Activated naive CD4-positive, alpha-beta T cell (primary cell): ENCODE results near the gene HSP90AB1.

Experiments used
- DNase-seq, 4 experiments: peaks; one replicate each; lab custom pipeline; 2025; lab: John Stamatoyannopoulos, UW

Gene HSP90AB1

DNA sequence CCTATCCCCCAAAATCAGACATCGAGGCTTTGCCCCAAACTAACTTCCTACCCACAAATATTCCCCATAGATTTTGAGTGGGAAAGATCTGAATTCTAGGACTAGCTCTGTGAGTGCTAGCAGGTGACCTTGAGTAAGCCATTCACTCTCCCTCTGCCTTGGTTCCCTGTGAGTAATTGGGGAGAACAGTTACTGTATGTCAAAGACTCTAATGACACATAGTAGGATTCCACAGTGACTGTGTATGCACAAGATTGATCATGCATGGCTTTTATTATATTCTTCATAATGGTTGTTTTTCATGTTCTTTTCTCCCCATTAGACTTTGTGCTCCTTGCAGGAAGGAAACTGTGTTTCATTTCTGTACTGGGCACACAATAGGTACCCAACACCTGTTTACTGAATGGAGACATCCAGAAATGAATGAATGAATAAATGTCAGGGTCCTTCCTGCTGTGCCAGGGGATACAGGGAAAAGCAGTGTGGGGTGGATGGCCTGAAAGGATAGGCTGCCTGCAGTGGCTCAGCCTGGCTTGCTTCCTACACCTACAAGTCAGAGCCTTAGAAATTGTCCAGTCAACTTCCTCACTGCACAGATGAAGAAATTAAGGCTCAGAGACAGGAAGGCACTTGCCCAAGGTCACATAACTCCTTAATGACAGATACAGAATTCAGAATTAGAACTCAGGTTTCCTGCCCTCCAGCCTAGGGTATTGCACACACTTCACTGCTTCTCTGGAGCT lies 22.4 kb downstream of the HSP90AB1 start:
- DNase-seq, result no peak

DNA sequence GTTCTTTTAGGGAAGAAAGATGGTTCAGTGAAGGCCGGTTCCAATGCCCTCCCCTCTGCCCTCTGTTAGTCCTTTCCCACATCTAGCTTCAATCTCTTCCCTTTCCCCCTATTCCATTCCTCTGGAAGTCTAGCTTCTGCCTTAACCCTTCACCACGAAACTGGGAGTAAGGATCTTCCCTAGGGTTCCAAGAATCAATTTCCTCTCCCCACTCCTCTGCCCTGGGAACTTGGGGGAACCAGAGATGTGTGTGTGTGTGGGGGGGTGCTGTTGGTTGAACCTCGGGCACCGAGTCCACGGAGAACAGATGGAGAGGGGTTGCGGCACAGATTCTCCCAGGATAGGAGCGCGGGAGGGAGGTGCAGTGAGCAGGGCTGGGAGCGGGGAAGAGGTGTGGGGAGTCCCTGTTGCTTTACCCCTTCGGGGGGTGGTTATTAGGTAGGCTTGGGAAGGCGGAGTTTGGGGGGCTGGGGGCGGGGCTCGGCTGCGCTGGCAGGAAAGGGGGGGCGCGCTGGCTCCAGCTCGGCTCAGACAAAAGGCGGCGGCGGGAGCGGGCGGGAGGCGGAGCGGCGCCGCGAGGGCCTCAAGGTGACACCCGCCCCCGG lies 23.1 kb downstream of the HSP90AB1 start, which contains the start of gene TMEM151B:
Gene TMEM151B (plus strand): TSS at position 530 of the 605 bp plus-strand sequence. CDS start 293 bp downstream, outside the sequence.
- DNase-seq, result no peak

- DNase-seq, result no peak
Observed at GRCh38 chr6:44270526-44271405, 23.9 kb downstream of the HSP90AB1 start.

GRCh38 chr6:44271406-44271723 lies 24.5 kb downstream of the HSP90AB1 start:
- DNase-seq, result no peak

- DNase-seq, result no peak
Observed at GRCh38 chr6:44271914-44272313, 25.0 kb downstream of the HSP90AB1 start.

GRCh38 chr6:44272529-44272928 lies 25.6 kb downstream of the HSP90AB1 start:
- DNase-seq, result no peak

DNA sequence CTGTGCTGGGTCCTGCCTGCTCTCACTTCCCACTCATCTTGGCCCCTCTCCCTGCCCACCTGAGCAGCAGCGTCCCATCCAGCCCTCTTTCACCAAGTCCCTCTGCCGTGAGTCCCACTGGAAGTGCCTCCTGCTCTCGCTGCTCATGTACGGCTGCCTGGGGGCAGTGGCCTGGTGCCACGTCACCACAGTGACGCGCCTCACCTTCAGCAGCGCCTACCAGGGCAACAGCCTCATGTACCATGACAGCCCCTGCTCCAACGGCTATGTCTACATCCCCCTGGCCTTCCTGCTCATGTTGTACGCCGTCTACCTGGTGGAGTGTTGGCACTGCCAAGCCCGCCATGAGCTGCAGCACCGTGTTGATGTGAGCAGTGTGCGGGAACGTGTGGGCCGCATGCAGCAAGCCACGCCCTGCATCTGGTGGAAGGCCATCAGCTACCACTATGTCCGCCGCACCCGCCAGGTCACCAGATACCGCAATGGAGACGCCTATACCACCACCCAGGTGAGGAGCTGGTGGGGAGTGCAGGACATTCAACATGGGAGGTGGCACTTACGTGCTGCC lies 26.2 kb downstream of the HSP90AB1 start:
- no peak for DNase-seq

- no peak for DNase-seq
Observed at GRCh38 chr6:44273617-44274016, 26.7 kb downstream of the HSP90AB1 start.

DNA sequence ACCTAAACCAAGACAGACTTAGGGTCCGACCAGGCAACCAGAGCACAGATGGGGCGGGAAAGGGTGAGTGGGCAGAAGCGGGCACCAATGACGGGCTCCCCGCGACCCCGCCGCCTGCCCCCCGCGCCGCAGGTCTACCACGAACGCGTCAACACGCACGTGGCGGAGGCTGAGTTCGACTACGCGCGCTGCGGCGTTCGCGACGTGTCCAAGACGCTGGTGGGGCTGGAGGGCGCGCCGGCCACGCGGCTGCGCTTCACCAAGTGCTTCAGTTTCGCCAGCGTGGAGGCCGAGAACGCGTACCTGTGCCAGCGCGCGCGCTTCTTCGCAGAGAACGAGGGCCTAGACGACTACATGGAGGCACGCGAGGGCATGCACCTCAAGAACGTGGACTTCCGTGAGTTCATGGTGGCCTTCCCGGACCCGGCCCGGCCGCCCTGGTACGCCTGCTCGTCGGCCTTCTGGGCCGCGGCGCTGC lies 28.4 kb downstream of the HSP90AB1 start:
- no peak for DNase-seq

GRCh38 chr6:44275749-44276648 lies 29.1 kb downstream of the HSP90AB1 start:
- peak in 1 of 4 experiments; percentile 26 for DNase-seq

- no peak for DNase-seq
Observed at GRCh38 chr6:44276667-44277640, 30.1 kb downstream of the HSP90AB1 start.

DNA sequence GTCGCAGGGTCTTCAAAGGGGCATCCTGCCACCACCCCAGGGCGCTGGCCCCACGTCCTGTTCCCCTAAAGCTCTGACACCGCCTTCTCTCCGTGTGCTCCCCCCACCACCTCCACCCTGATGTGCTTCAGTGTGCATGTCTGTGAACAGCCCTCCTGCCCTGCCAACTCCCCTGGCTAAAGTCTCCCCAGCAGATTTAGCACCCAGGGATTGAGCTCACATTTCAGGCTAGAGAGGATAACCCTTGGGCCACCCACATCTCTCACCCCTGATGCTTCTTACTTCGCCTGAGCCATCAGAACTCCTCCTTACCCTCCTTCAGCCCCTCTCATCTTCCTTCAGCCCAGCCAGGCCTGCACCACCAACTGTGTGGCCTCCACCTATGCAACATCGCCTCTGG lies 30.9 kb downstream of the HSP90AB1 start:
- no peak for DNase-seq

- no peak for DNase-seq
Observed at GRCh38 chr6:44278315-44278714, 31.4 kb downstream of the HSP90AB1 start.

GRCh38 chr6:44278774-44279697 lies 32.1 kb downstream of the HSP90AB1 start:
- no peak for DNase-seq

DNA sequence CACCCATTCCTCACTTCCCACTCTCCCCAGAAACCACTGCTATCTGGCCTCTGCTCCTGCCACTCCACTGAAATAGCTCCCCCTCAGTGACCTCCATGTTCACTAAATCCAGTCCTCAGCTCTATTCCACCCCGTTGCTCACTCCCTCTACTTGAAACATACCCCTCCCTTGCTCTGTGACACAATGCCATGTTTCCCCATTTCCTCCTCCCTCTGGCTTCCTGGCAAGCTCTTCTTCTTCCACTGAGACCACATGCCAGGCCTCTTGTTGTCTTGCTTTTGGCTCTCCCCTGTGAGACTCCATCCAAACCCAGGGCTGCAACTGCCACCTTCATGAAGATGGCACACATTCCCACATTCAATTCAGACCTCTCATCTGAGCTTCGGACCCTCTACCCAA lies 37.2 kb downstream of the HSP90AB1 start:
- no peak for DNase-seq

DNA sequence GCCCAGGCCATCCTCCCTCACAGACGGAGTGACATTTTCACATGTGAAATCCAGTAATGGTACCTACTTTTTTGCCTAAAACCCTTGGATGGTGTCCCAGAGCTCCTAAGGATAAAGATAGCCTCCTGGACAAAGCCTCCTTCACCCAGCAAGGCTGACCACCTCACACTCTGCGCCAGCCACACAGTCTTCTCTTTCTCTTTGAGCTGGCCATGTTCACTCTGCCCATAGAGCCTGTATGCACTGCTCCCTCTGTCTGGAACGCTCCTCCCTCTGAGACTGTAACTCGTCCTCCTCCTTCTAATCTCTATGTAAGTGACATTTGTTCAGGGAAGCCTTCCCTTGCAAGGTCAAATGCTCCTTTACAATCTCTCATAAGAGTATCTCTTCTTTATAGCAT lies 38.0 kb downstream of the HSP90AB1 start:
- no peak for DNase-seq

GRCh38 chr6:44285552-44286284 lies 38.8 kb downstream of the HSP90AB1 start:
- no peak for DNase-seq

GRCh38 chr6:44286285-44286565 lies 39.3 kb downstream of the HSP90AB1 start:
- no peak for DNase-seq
